ENCODE data around the gene SH3D19. TPM values are rescaled to one million over a fixed set of nuclear protein-coding genes. Genes with fewer than 3 reads are reported as not detected.

The SH3D19 gene
- polyA plus RNA-seq, 3 donors = not detected

DNA sequence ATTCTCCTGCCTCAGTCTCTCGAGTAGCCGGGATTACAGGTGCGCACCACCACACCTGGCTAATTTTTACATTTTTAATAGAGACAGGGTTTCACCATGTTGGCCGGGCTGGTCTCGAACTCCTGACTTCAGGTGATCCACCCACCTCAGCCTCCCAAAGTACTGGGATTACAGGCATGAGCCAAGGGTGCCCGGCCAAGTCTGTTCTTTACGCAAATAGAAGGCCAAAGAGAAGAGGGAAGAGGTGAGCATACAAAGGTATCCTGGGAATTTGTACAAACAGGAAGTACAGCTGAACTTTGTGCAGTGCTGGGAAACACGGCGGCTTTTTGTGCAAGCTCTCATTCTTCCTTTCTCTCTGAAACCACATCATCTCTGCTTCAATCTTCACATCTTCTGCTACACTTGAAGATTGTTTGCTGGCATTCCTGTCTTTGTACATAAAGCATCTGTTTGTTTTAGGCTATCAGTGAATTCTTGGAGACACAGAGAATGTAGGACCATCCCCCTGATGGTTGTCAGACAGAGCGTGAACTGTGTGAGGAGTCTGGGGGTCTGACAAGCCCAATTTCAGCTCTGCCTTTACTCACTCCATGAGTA, 120.4 kb downstream of the SH3D19 start:
- Mint-ChIP-seq H3K27me3 (ENCODE audit: low read depth in 3 of 3) (peaks cover 1 to 4% (median 3%) of the 10 kb centered on the region in 3 donors), H3K36me3 (no peaks in the 10 kb centered on the region), H3K4me1 (no peaks in the 10 kb centered on the region), H3K4me3 (no peak overlapping the region), H3K9me3 (peaks cover 0 to 1% (median 0%) of the 10 kb centered on the region in 7 donors), H3K27ac (no peak overlapping the region)
- Histone ChIP-seq H3K4me3 (replicated peaks in 1 of 3; ENCODE audit: low read depth in 2 of 3, low read length in 3 of 3) (no peak overlapping the region), H3K27me3 (ENCODE audit: control insufficient read depth in 2 of 2, insufficient read depth in 2 of 2, low read length in 2 of 2) (no peaks in the 10 kb centered on the region), H2AFZ (ENCODE audit: insufficient read depth, low read depth, low read length, poor library complexity, severe bottlenecking) (no peak overlapping the region), H3K9me3 (replicated peaks in 1 of 2; ENCODE audit: control insufficient read depth in 1 of 2, insufficient read depth in 1 of 2, low read length in 2 of 2) (no peaks in the 10 kb centered on the region), H3K9ac (ENCODE audit: insufficient read depth, low read length, poor library complexity, severe bottlenecking) (no peak overlapping the region), H4K20me1 (ENCODE audit: insufficient read depth, low read length) (no peaks in the 10 kb centered on the region), H3K79me2 (ENCODE audit: insufficient read depth, low read length) (no peaks in the 10 kb centered on the region), H3K4me2 (replicated peaks; ENCODE audit: extremely low read depth, low read length, poor library complexity, severe bottlenecking) (no peak overlapping the region), H3K27ac (ENCODE audit: low read depth in 1 of 2, low read length in 2 of 2) (no peak overlapping the region), H3K4me1 (ENCODE audit: control insufficient read depth in 1 of 2, insufficient read depth in 2 of 2, low read length in 2 of 2) (no peaks in the 10 kb centered on the region), H3K36me3 (replicated peaks in 1 of 2; ENCODE audit: control insufficient read depth in 1 of 2, insufficient read depth in 2 of 2, low read length in 2 of 2) (no peaks in the 10 kb centered on the region)
- intact Hi-C loops (cut with micrococcal nuclease) = no loop called here
- no CpG with 5 or more reads among the region's 10 CpGs for WGBS (ENCODE audit: insufficient coverage)
- TF ChIP-seq, protein P1, sequence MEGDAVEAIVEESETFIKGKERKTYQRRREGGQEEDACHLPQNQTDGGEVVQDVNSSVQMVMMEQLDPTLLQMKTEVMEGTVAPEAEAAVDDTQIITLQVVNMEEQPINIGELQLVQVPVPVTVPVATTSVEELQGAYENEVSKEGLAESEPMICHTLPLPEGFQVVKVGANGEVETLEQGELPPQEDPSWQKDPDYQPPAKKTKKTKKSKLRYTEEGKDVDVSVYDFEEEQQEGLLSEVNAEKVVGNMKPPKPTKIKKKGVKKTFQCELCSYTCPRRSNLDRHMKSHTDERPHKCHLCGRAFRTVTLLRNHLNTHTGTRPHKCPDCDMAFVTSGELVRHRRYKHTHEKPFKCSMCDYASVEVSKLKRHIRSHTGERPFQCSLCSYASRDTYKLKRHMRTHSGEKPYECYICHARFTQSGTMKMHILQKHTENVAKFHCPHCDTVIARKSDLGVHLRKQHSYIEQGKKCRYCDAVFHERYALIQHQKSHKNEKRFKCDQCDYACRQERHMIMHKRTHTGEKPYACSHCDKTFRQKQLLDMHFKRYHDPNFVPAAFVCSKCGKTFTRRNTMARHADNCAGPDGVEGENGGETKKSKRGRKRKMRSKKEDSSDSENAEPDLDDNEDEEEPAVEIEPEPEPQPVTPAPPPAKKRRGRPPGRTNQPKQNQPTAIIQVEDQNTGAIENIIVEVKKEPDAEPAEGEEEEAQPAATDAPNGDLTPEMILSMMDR (IDR thresholded peaks at IDR 0.05) = no peak
- DNase-seq = no peak

DNA sequence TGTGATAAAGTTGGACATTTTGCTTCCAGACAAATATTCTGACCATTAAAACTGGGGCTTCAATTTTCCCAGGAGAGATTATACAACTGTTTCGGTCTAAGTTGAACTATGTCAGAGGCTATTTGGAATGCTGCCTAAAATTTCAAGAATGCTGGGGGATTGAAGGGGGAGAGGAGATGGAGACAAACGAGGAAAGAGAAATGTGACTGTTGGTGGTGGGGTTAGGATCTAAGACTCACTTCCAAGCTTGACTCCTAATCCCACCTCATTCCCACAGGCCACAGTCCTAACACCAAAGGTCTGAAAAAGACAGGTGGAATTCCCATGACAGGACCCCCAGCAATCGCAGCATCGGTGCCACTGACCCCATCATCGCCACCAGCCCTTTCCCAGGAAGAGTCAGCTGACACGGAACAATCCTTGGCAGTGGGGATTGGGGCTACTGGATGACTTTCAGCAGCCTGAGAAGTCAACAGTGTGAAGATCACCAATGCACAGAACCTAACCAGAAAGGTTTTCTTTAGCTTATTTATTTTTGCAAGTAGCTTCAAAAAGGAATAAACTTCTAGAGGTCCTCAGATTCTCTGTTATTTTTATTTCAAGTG, 122.5 kb downstream of the SH3D19 start:
- Mint-ChIP-seq H3K4me3 (no peak overlapping the region), H3K9me3 (peaks cover 0 to 1% (median 0%) of the 10 kb centered on the region in 7 donors), H3K4me1 (no peaks in the 10 kb centered on the region), H3K27ac (no peak overlapping the region), H3K36me3 (no peaks in the 10 kb centered on the region), H3K27me3 (ENCODE audit: low read depth in 3 of 3) (peaks cover 0 to 7% (median 1%) of the 10 kb centered on the region in 3 donors)
- Histone ChIP-seq H3K79me2 (ENCODE audit: insufficient read depth, low read length) (no peaks in the 10 kb centered on the region), H4K20me1 (ENCODE audit: insufficient read depth, low read length) (no peaks in the 10 kb centered on the region), H3K9me3 (replicated peaks in 1 of 2; ENCODE audit: control insufficient read depth in 1 of 2, insufficient read depth in 1 of 2, low read length in 2 of 2) (no peaks in the 10 kb centered on the region), H3K27ac (ENCODE audit: low read depth in 1 of 2, low read length in 2 of 2) (no peak overlapping the region), H3K36me3 (replicated peaks in 1 of 2; ENCODE audit: control insufficient read depth in 1 of 2, insufficient read depth in 2 of 2, low read length in 2 of 2) (no peaks in the 10 kb centered on the region), H3K4me3 (replicated peaks in 1 of 3; ENCODE audit: low read depth in 2 of 3, low read length in 3 of 3) (no peak overlapping the region), H3K9ac (ENCODE audit: insufficient read depth, low read length, poor library complexity, severe bottlenecking) (no peak overlapping the region), H3K27me3 (ENCODE audit: control insufficient read depth in 2 of 2, insufficient read depth in 2 of 2, low read length in 2 of 2) (no peaks in the 10 kb centered on the region), H2AFZ (ENCODE audit: insufficient read depth, low read depth, low read length, poor library complexity, severe bottlenecking) (no peak overlapping the region), H3K4me2 (replicated peaks; ENCODE audit: extremely low read depth, low read length, poor library complexity, severe bottlenecking) (no peak overlapping the region), H3K4me1 (ENCODE audit: control insufficient read depth in 1 of 2, insufficient read depth in 2 of 2, low read length in 2 of 2) (no peaks in the 10 kb centered on the region)
- WGBS (ENCODE audit: insufficient coverage) = 100% methylated on average over 1 of the region's 6 CpGs
- intact Hi-C loops (cut with micrococcal nuclease) = no loop called here
- TF ChIP-seq, protein P1 (IDR thresholded peaks at IDR 0.05) = no peak
- no peak for DNase-seq

Data from CD14-positive monocyte (primary cell).